HEK293 (cell line): ENCODE measurements around the gene CELF6.

Source experiments
- CTCF ChIA-PET: fragments of 350-600 bp; formaldehyde crosslinking; extraction: SDS; loops from one replicate; lab custom pipeline; 2021; ENCODE audit warnings: antibody characterized with exemption; lab: Yijun Ruan, JAX
- POLR2A ChIA-PET: fragments of 300-600 bp; formaldehyde crosslinking; extraction: SDS; loops from one replicate; lab custom pipeline; 2020; ENCODE audit warnings: antibody characterized with exemption, inconsistent platforms; lab: Yijun Ruan, JAX
- H3K27ac ChIP-seq: fragments of 200-500 bp; sonication (Bioruptor generic); 2 replicates; pipeline ENCODE4 v1.5.1; 2014; ENCODE audit warnings: low read depth, low read length, control low read depth, inconsistent platforms; ENCODE audit errors: extremely low read depth
- H3K36me3 ChIP-seq, 2 experiments: fragments of 200-500 bp in 1 of 2; sonication (Bioruptor generic) in 1 of 2; 1 replicate in 1 of 2; 2 replicates in 1 of 2; pipeline ENCODE4 v1.5.1; 2014 to 2017; ENCODE audit warnings: inconsistent platforms in 2 of 2, low read length in 2 of 2; ENCODE audit not compliant: control insufficient read depth in 2 of 2, insufficient read depth in 1 of 2
- H3K4me1 ChIP-seq: fragments of 200-500 bp; sonication (Bioruptor generic); 2 replicates; pipeline ENCODE4 v1.5.1; 2014; ENCODE audit warnings: mild to moderate bottlenecking, low read length, inconsistent platforms; ENCODE audit not compliant: control insufficient read depth, insufficient read depth
- H3K4me3 ChIP-seq: 2 replicates; pipeline ENCODE4 v1.5.1; 2011; ENCODE audit warnings: low read depth, mild to moderate bottlenecking, control low read depth, low read length, moderate library complexity
- H3K9me3 ChIP-seq: fragments of 200-500 bp; sonication (Bioruptor generic); 2 replicates; pipeline ENCODE4 v1.5.1; 2014; ENCODE audit warnings: low read depth, low read length, inconsistent platforms; ENCODE audit not compliant: control insufficient read depth, insufficient read depth
- BCL6B ChIP-seq: fragments of 450-650 bp; formaldehyde crosslinking; IDR thresholded peaks from 2 replicates; pipeline ENCODE4 v1.5.1; 2017; ENCODE audit warnings: missing biosample characterization, missing genetic modification characterization
- GLI4 ChIP-seq: fragments of 450-650 bp; formaldehyde crosslinking; IDR thresholded peaks from 2 replicates; pipeline ENCODE4 v1.5.1; 2016; ENCODE audit warnings: missing biosample characterization, missing genetic modification characterization
- ZEB2 ChIP-seq: fragments of 450-650 bp; formaldehyde crosslinking; IDR thresholded peaks from 2 replicates; pipeline ENCODE4 v1.5.1; 2016; ENCODE audit warnings: missing biosample characterization, missing genetic modification characterization
- ZIC2 ChIP-seq: fragments of 450-650 bp; formaldehyde crosslinking; IDR thresholded peaks from 2 replicates; pipeline ENCODE4 v1.5.1; 2016; ENCODE audit warnings: missing biosample characterization, missing genetic modification characterization
- ZNF114 ChIP-seq: fragments of 450-650 bp; formaldehyde crosslinking; IDR thresholded peaks from 2 replicates; pipeline ENCODE4 v1.5.0; 2017; ENCODE audit warnings: missing biosample characterization, missing genetic modification characterization
- ZNF16 ChIP-seq: fragments of 450-650 bp; formaldehyde crosslinking; IDR thresholded peaks from 2 replicates; pipeline ENCODE4 v1.5.1; 2016; ENCODE audit warnings: low read depth, missing biosample characterization, missing genetic modification characterization
- ZNF211 ChIP-seq: fragments of 450-650 bp; formaldehyde crosslinking; IDR thresholded peaks from 2 replicates; pipeline ENCODE4 v1.5.1; 2016; ENCODE audit warnings: low read depth, missing biosample characterization, missing genetic modification characterization
- ZNF23 ChIP-seq: fragments of 450-650 bp; formaldehyde crosslinking; IDR thresholded peaks from 2 replicates; pipeline ENCODE4 v1.5.1; 2016; ENCODE audit warnings: missing biosample characterization, missing genetic modification characterization, borderline replicate concordance
- ZNF239 ChIP-seq: fragments of 450-650 bp; formaldehyde crosslinking; IDR thresholded peaks from 2 replicates; pipeline ENCODE4 v1.5.1; 2016; ENCODE audit warnings: missing biosample characterization, missing genetic modification characterization
- ZNF280C ChIP-seq: fragments of 450-650 bp; formaldehyde crosslinking; IDR thresholded peaks from 2 replicates; pipeline ENCODE4 v1.5.1; 2016; ENCODE audit warnings: missing biosample characterization, missing genetic modification characterization
- ZNF302 ChIP-seq: fragments of 450-650 bp; formaldehyde crosslinking; IDR thresholded peaks from 2 replicates; pipeline ENCODE4 v1.5.1; 2016; ENCODE audit warnings: missing biosample characterization, missing genetic modification characterization, low read depth
- ZNF350 ChIP-seq: fragments of 450-650 bp; formaldehyde crosslinking; IDR thresholded peaks from 2 replicates; pipeline ENCODE4 v1.5.0; 2017; ENCODE audit warnings: missing biosample characterization, mild to moderate bottlenecking, missing genetic modification characterization
- ZNF391 ChIP-seq: fragments of 450-650 bp; formaldehyde crosslinking; IDR thresholded peaks from 2 replicates; pipeline ENCODE4 v1.5.1; 2016; ENCODE audit warnings: low read depth, missing biosample characterization, missing genetic modification characterization, borderline replicate concordance
- ZNF473 ChIP-seq: fragments of 450-650 bp; formaldehyde crosslinking; IDR thresholded peaks from 2 replicates; pipeline ENCODE4 v1.5.1; 2017; ENCODE audit warnings: missing biosample characterization, missing genetic modification characterization
- ZNF600 ChIP-seq: fragments of 450-650 bp; formaldehyde crosslinking; IDR thresholded peaks from 2 replicates; pipeline ENCODE4 v1.5.1; 2016; ENCODE audit warnings: missing biosample characterization, missing genetic modification characterization
- ZNF701 ChIP-seq: fragments of 450-650 bp; formaldehyde crosslinking; IDR thresholded peaks from 2 replicates; pipeline ENCODE4 v1.5.1; 2016; ENCODE audit warnings: missing biosample characterization, missing genetic modification characterization
- ZNF76 ChIP-seq: fragments of 450-650 bp; formaldehyde crosslinking; IDR thresholded peaks from 2 replicates; pipeline ENCODE4; 2016; ENCODE audit warnings: low read depth, missing biosample characterization, missing genetic modification characterization, borderline replicate concordance
- TF ChIP-seq, protein P1 (sequence below): fragments of 450-650 bp; formaldehyde crosslinking; IDR thresholded peaks from 2 replicates; pipeline ENCODE4 v1.5.1; 2016; ENCODE audit warnings: missing biosample characterization, missing genetic modification characterization
- TF ChIP-seq, protein P2 (sequence below): fragments of 450-650 bp; formaldehyde crosslinking; IDR thresholded peaks from 2 replicates; pipeline ENCODE4; 2016; ENCODE audit warnings: missing biosample characterization, missing genetic modification characterization

Gene CELF6

DNA sequence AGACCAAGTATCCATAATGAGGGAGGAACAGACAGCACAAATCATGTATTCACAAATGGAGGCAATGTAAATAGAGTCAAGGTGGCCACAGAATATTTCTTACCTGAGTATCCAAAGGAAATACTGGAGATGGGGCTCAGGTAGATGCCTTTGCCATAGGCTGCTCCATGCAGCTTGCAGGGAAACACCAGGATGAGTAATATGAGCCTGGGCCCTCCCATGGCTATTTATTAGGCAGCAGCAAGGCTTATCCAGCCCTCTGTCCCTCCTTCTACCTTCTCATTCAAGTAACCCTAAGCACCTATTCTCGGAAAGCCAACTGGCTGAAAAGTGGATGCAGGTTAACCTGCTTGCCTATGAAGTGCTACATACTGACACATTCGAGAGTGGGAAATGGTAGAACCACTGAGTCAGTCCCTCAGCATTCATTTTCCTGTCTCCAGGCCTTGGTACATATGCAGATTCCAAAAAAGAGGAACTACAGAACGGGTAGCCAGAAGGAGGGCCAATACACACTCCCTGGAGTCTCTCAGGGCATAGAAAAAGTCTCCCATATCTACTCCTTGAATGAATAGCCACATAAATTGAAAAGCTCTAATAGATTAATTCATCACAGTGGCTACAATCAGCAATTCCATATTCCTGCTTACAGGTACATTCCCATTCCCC lies 70.7 kb downstream of the CELF6 start (continued):
- TF ChIP-seq, protein P1, sequence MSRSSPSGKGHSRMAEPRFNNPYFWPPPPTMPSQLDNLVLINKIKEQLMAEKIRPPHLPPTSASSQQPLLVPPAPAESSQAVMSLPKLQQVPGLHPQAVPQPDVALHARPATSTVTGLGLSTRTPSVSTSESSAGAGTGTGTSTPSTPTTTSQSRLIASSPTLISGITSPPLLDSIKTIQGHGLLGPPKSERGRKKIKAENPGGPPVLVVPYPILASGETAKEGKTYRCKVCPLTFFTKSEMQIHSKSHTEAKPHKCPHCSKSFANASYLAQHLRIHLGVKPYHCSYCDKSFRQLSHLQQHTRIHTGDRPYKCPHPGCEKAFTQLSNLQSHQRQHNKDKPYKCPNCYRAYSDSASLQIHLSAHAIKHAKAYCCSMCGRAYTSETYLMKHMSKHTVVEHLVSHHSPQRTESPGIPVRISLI: no peak
- no peak for TF ChIP-seq ZNF211

DNA sequence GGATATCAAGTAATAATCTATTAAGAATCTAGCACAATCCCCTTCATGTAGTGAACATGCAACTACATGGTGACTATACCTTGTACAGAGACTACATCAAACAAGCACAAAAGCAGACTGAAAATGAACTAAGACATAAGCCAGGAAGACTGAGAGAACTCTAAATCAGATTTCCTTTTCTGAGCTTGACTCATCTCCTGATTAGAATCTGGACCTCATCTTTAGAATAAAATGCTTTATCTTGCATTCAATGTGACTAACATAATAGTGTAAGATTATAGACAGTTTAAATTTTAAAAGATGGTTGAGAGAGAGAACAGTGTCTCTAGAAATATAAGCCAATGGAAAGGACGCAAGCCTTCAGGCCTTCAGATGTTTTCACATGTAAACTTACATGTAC lies 71.4 kb downstream of the CELF6 start:
- no peak overlapping the region for H3K4me3 ChIP-seq

DNA sequence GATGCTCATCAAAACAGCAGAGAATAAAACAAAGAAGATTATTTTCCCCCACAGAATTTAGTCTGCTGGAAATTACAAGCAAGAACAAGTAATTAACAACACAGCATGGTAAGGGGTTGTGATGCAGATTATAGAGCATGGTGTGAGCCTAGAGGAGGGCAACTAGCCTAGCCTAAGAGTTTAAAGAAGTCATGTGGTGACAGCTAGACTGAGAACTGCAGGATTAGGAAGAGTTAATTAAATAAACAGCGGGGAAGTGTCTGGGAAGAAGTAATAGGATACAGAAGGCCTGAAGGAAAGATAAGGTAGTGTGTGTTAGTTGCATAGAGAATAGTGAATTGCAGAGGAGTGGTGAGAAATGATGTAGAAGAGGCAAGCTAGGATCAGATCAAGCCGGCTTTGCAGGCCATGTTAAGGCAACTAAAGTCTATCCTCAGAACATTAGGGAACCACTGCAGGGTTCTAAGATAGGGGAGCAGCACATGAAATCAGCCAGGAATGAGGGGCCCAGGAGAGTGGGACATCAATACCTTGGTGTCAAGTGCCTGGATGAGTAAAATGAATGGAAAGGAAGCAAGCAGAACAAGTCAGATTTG lies 77.1 kb downstream of the CELF6 start:
- Histone ChIP-seq H3K9me3 (no peaks in the 10 kb centered on the region), H3K27ac (no peak overlapping the region; the same call in 1 of the 2 replicates), H3K4me1 (peaks cover 6% of the 10 kb centered on the region; the same call in 1 of the 2 replicates), H3K4me3 (no peak overlapping the region), H3K36me3 (peaks cover 55 to 62% of the 10 kb centered on the region in 2 experiments)
- POLR2A ChIA-PET: interaction anchor here (0.6 to 6.9 kb wide), 4 partner anchors 12 to 21 kb away, joined by 3 to 66 read pairs (median 4); partner anchors contain the start of gene PKM
- CTCF ChIA-PET: interaction anchor here (1.3 to 1.9 kb wide), 2 partner anchors 16 to 479 kb away, joined by 3 to 13 read pairs; no protein-coding TSS in a partner anchor
- TF ChIP-seq ZNF600 (0 out of 2 replicates have a peak, but pooled peaks have one; percentile 13), GLI4 (no peak), ZNF280C (tag by site-specific recombination) (no peak), ZIC2 (tag by site-specific recombination) (peak; percentile 87)

More for the DNA sequence above, 71.4 kb downstream of the CELF6 start:
- POLR2A ChIA-PET: interaction anchor here (0.6 to 0.7 kb wide), 2 partner anchors 8 to 19 kb away, joined by 3 to 6 read pairs; no protein-coding TSS in a partner anchor
- Histone ChIP-seq H3K36me3 (peaks cover 73 to 92% of the 10 kb centered on the region in 2 experiments), H3K27ac (no peak overlapping the region), H3K9me3 (no peaks in the 10 kb centered on the region), H3K4me1 (no peaks in the 10 kb centered on the region)
- TF ChIP-seq BCL6B (no peak), ZNF701 (tag by site-specific recombination) (no peak), ZEB2 (tag by site-specific recombination) (no peak), ZNF16 (tag by site-specific recombination) (no peak), ZNF302 (tag by site-specific recombination) (no peak), ZNF23 (tag by site-specific recombination) (no peak), ZNF76 (no peak), ZNF239 (no peak), ZNF350 (tag by site-specific recombination) (no peak), ZNF473 (tag by site-specific recombination) (no peak), ZNF114 (tag by site-specific recombination) (no peak), ZNF391 (tag by site-specific recombination) (no peak)
- TF ChIP-seq, protein P2, sequence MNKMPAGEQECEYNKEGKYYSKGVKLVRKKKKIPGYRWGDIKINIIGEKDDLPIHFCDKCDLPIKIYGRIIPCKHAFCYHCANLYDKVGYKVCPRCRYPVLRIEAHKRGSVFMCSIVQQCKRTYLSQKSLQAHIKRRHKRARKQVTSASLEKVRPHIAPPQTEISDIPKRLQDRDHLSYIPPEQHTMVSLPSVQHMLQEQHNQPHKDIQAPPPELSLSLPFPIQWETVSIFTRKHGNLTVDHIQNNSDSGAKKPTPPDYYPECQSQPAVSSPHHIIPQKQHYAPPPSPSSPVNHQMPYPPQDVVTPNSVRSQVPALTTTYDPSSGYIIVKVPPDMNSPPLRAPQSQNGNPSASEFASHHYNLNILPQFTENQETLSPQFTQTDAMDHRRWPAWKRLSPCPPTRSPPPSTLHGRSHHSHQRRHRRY (tag by site-specific recombination): no peak
- CTCF ChIA-PET: no interaction called here
